Measurements from ENCODE around the gene IMPDH2.
"Not testable (repeated sequence)": the region's sequence is repeated elsewhere in the genome, so short reads cannot be mapped to it uniquely, and the experiment has no call there.

IMPDH2 gene

DNA sequence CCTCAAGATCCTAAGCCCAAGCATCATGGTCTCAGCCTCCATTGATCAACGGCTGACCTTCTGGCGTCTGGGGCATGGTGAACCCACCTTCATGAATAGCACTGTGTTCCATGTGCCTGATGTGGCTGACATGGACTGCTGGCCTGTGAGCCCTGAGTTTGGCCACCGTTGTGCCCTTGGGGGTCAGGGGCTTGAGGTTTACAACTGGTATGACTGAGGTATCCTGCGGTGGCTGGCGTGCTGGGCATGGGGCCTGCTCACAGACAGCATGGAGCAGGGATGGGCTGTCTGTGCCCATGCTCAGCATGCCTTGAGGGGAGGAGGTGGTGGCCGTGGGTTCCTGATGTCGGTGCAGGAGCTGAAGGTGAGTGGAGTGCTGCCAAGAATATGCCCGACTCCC lies 14.1 kb downstream of the IMPDH2 start:
- Mint-ChIP-seq H3K27ac (no peak overlapping the region), H3K4me1 (peaks cover 20% of the 10 kb centered on the region), H3K27me3 (no peaks in the 10 kb centered on the region), H3K4me3 (no peak overlapping the region), H3K36me3 (no peaks in the 10 kb centered on the region), H3K9me3 (no peaks in the 10 kb centered on the region)

GRCh38 chr3:49013738-49014660 lies 15.2 kb downstream of the IMPDH2 start:
- no peak overlapping the region for H3K27ac Mint-ChIP-seq

DNA sequence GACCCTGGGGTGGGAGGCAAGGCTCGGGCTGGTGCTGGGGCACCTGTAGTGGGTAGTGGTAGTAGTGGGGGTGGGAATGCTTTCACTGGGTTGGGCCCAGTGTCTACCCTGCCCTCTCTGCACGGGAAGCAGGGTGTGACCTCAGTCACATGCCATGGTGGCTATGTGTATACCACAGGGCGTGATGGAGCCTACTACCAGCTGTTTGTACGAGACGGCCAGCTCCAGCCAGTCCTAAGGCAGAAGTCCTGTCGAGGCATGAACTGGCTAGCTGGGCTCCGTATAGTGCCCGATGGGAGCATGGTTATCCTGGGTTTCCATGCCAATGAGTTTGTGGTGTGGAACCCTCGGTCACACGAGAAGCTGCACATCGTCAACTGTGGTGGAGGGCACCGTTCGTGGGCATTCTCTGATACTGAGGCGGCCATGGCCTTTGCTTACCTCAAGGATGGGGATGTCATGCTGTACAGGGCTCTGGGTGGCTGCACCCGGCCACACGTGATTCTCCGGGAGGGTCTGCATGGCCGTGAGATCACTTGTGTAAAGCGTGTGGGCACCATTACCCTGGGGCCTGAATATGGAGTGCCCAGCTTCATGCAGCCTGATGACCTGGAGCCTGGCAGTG lies 16.0 kb downstream of the IMPDH2 start:
- Mint-ChIP-seq H3K27ac (no peak overlapping the region), H3K36me3 (peaks cover 4% of the 10 kb centered on the region), H3K9me3 (no peaks in the 10 kb centered on the region), H3K4me3 (no peak overlapping the region), H3K4me1 (peaks cover 21% of the 10 kb centered on the region), H3K27me3 (no peaks in the 10 kb centered on the region)

More at GRCh38 chr3:49013738-49014660, 15.2 kb downstream of the IMPDH2 start:
- Mint-ChIP-seq H3K27me3 (no peaks in the 10 kb centered on the region), H3K4me3 (no peak overlapping the region), H3K9me3 (no peaks in the 10 kb centered on the region), H3K36me3 (peaks cover 4% of the 10 kb centered on the region), H3K4me1 (peaks cover 19% of the 10 kb centered on the region)

- peaks cover 4% of the 10 kb centered on the region for H3K36me3 Mint-ChIP-seq
- H3K27me3 Mint-ChIP-seq = no peaks in the 10 kb centered on the region
- peaks cover 25% of the 10 kb centered on the region for H3K4me1 Mint-ChIP-seq
- H3K9me3 Mint-ChIP-seq = no peaks in the 10 kb centered on the region
- no peak overlapping the region for H3K4me3 Mint-ChIP-seq
- no peak overlapping the region for H3K27ac Mint-ChIP-seq
These were observed 16.7 kb downstream of the IMPDH2 start for GRCh38 chr3:49012441-49013017.

- Mint-ChIP-seq H3K4me3 (peak overlapping the region; percentile 44), H3K9me3 (no peaks in the 10 kb centered on the region), H3K27ac (peak overlapping the region; percentile 59), H3K36me3 (peaks cover 4% of the 10 kb centered on the region), H3K4me1 (peaks cover 24% of the 10 kb centered on the region), H3K27me3 (no peaks in the 10 kb centered on the region)
These were observed 19.8 kb downstream of the IMPDH2 start for GRCh38 chr3:49009396-49009795.

GRCh38 chr3:49008627-49009026 lies 20.6 kb downstream of the IMPDH2 start:
- peak overlapping the region; percentile 71 for H3K27ac Mint-ChIP-seq
- H3K4me3 Mint-ChIP-seq = peak overlapping the region; percentile 99
- peaks cover 24% of the 10 kb centered on the region for H3K4me1 Mint-ChIP-seq

DNA sequence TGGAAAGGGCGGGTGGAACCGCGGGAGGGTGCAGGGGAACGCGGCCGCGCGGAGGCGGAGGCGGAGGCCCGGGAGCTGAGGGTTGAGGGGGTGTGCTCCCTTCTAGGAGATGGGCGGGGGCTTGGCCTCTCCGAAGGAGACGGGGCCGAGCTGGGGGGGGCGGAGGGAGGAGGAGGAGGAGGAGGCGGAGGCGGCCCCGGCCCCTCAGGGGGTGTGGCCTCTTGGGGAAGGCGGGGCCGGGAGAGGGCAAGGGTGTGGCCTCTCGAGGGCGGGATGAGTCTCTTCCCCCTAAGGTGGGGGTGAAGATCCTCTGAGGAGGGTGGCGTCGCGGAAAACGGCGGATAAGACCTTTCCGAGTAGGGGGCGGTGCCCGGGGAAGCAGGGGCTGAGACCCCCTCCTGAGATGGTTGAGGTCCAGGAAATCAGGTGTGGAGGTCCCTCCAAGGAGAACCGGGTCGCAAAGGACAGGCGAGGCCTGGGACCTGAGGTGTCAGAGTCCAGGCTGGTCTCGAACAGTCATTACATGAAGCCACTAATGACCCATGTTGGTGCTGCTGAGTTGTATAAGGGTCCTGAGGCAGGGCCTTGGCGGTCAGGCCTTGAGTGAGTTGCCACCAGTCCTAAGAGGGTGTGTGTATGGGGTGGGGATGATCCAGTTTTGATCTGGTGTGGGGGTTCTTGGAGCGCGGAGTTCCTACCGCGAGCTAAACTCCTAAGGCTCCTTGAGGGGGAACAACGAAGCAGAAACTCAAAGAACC lies 21.2 kb downstream of the IMPDH2 start:
- peaks cover 24% of the 10 kb centered on the region for H3K4me1 Mint-ChIP-seq
- peaks cover 4% of the 10 kb centered on the region for H3K36me3 Mint-ChIP-seq
- H3K9me3 Mint-ChIP-seq = no peaks in the 10 kb centered on the region
- H3K27me3 Mint-ChIP-seq = no peaks in the 10 kb centered on the region
- peak overlapping the region; percentile 99 for H3K27ac Mint-ChIP-seq
- H3K4me3 Mint-ChIP-seq = peak overlapping the region; percentile 99

More at GRCh38 chr3:49008627-49009026, 20.6 kb downstream of the IMPDH2 start:
- not testable (repeated sequence) for H3K36me3 Mint-ChIP-seq, H3K9me3 Mint-ChIP-seq, H3K27me3 Mint-ChIP-seq

DNA sequence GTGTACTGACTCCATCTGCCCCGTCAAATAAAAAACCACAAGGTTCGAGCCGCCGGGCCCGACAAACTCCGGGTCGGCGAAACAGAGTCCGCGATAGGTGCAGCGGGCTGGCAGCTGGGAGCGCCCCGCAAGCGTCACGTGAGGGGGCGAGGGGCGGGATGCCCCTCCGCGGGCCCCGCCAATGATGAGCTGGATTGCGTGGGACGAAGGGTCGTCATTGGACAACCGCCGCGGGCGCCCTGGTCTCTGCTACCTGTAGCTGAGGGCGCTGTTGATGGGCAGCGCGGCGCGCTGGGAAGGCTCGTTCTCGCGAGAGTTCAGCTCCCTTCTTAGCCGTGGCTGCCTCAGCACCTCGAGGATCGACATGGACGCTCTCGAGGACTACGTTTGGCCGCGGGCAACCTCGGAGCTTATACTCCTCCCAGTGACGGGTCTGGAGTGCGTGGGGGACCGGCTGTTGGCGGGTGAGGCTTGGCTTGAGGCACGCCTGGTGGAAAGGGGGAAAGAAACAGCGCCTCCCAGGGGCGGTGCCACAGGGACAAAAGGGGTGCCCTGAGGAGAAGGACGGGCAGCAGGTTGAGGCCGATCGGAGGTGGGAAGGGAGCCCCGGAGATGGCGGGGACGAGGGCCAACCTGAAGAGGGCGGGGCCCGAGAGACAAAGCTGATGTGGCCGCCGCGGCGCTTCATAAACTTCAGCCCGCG lies 22.0 kb downstream of the IMPDH2 start, which contains the start of gene WDR6:
WDR6 (plus strand) TSS at position 324 of the 703 bp plus-strand sequence; CDS start at position 365, 41 bp downstream.
- H3K9me3 Mint-ChIP-seq = no peaks in the 10 kb centered on the region
- peaks cover 24% of the 10 kb centered on the region for H3K4me1 Mint-ChIP-seq
- peak within 1 kb of the TSS; percentile 99 for H3K27ac Mint-ChIP-seq
- H3K27me3 Mint-ChIP-seq = no peaks in the 10 kb centered on the region
- peak within 1 kb of the TSS; percentile 99 for H3K4me3 Mint-ChIP-seq
- H3K36me3 Mint-ChIP-seq = peaks cover 4% of the 10 kb centered on the region

GRCh38 chr3:49006408-49007067 lies 22.7 kb downstream of the IMPDH2 start:
- Mint-ChIP-seq H3K9me3 (no peaks in the 10 kb centered on the region), H3K4me3 (peak overlapping the region; percentile 99), H3K4me1 (peaks cover 24% of the 10 kb centered on the region), H3K27ac (peak overlapping the region; percentile 99), H3K27me3 (no peaks in the 10 kb centered on the region), H3K36me3 (peaks cover 4% of the 10 kb centered on the region)

GRCh38 chr3:49005998-49006397 lies 23.2 kb downstream of the IMPDH2 start:
- H3K27ac Mint-ChIP-seq = no peak overlapping the region
- peaks cover 24% of the 10 kb centered on the region for H3K4me1 Mint-ChIP-seq
- H3K36me3 Mint-ChIP-seq = peaks cover 4% of the 10 kb centered on the region
- peak overlapping the region; percentile 99 for H3K4me3 Mint-ChIP-seq
- H3K27me3 Mint-ChIP-seq = no peaks in the 10 kb centered on the region
- no peaks in the 10 kb centered on the region for H3K9me3 Mint-ChIP-seq

GRCh38 chr3:49005303-49005680 lies 23.9 kb downstream of the IMPDH2 start:
- H3K27me3 Mint-ChIP-seq = no peaks in the 10 kb centered on the region
- H3K27ac Mint-ChIP-seq = no peak overlapping the region
- no peaks in the 10 kb centered on the region for H3K9me3 Mint-ChIP-seq
- H3K4me3 Mint-ChIP-seq = no peak overlapping the region
- peaks cover 24% of the 10 kb centered on the region for H3K4me1 Mint-ChIP-seq
- H3K36me3 Mint-ChIP-seq = peaks cover 4% of the 10 kb centered on the region

GRCh38 chr3:49004352-49005302 lies 24.6 kb downstream of the IMPDH2 start:
- H3K27me3 Mint-ChIP-seq = no peaks in the 10 kb centered on the region
- H3K4me1 Mint-ChIP-seq = peaks cover 24% of the 10 kb centered on the region
- H3K27ac Mint-ChIP-seq = no peak overlapping the region
- H3K9me3 Mint-ChIP-seq = no peaks in the 10 kb centered on the region
- H3K36me3 Mint-ChIP-seq = peaks cover 4% of the 10 kb centered on the region
- H3K4me3 Mint-ChIP-seq = no peak overlapping the region

DNA sequence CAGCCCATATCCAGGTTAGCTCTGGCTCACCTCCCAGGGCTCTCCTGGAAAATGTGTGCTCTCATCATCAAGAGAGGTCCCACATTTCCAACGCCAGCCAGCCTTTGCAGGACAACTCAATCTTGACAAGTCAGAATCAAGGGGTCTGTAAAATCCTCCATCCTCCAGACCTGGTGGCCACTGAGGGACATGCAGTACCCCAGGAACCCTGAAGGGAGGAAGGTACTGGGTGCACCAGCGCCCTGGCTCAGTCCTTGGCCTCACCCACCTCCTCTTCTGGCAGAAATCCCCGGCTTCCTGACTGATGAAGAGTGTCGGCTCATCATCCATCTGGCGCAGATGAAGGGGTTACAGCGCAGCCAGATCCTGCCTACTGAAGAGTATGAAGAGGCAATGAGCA lies 28.0 kb downstream of the IMPDH2 start:
- no peaks in the 10 kb centered on the region for H3K9me3 Mint-ChIP-seq

More for the DNA sequence above, 28.0 kb downstream of the IMPDH2 start:
- no peaks in the 10 kb centered on the region for H3K27me3 Mint-ChIP-seq
- H3K27ac Mint-ChIP-seq = peak overlapping the region; percentile 36
- no peaks in the 10 kb centered on the region for H3K4me1 Mint-ChIP-seq
- no peak overlapping the region for H3K4me3 Mint-ChIP-seq
- no peaks in the 10 kb centered on the region for H3K36me3 Mint-ChIP-seq

Measured in activated naive CD4-positive, alpha-beta T cell treated with anti-CD3 and anti-CD28 coated beads, Interleukin-2, amount 50 U/mL, for 24 hours (primary cell).